K562 (cell line): ENCODE data around the gene VAC14.

Experiments used
- CTCF ChIP-seq, 3 experiments: IDR thresholded peaks in 2 of 3; conservative IDR thresholded peaks in 1 of 3; 2 replicates each; pipeline ENCODE4 v1.5.1; 2011 to 2012; ENCODE audit warnings: low read length in 3 of 3, mild to moderate bottlenecking in 3 of 3, control low read depth in 2 of 3, improper control_type of control experiment in 1 of 3, inconsistent platforms in 1 of 3, low read depth in 1 of 3, mixed read lengths in 1 of 3, moderate library complexity in 1 of 3; ENCODE audit not compliant: insufficient read depth in 2 of 3
- MYC ChIP-seq, 2 experiments: fragments of 250-450 bp in 1 of 2; sonication (Bioruptor Pico) in 1 of 2; IDR thresholded peaks; 2 replicates each; pipeline versions ENCODE4 v1.5.1 to v1.6.1; 2012 to 2021; ENCODE audit warnings: low read depth in 2 of 2, borderline replicate concordance in 1 of 2, improper control_type of control experiment in 1 of 2, low read length in 1 of 2, mild to moderate bottlenecking in 1 of 2, moderate library complexity in 1 of 2
- PHF20 ChIP-seq: fragments of 450-650 bp; IDR thresholded peaks from 2 replicates; pipeline ENCODE4 v1.6.1; 2018; ENCODE audit not compliant: partially characterized antibody
- ZNF699 ChIP-seq: fragments of 250-450 bp; sonication (Bioruptor Pico); IDR thresholded peaks from 2 replicates; pipeline ENCODE4 v1.8.0; 2021; ENCODE audit warnings: mild to moderate bottlenecking, moderate library complexity; ENCODE audit not compliant: insufficient replicate concordance

DNA sequence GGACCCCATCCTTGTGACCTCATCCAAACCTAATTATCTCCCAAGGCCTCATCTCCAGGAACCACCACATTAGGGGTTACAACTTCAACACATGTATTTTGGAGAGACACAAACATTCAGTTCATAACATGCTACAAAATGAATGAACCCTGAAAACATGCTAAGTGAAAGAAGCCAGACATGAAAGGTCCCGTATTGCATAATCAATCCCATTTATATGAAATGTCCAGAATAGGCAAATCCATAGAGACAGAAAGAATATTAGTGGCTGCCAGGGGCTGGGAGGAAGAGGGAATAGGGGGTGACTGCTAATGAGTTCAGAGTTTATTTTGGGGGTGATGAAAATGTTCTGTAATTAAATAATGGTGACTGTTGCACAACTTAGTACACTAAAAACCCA lies 158.3 kb downstream of the VAC14 start:
- no peak for TF ChIP-seq PHF20
- no peak for TF ChIP-seq ZNF699 (CRISPR knock-in tag)
- no peak for TF ChIP-seq CTCF (IDR thresholded peaks at IDR 0.05 in 2 of 3, conservative IDR thresholded peaks at IDR 0.05 in 1 of 3; ENCODE audit: insufficient read depth in 2 of 3, low read depth in 1 of 3, low read length in 3 of 3)
- no peak for TF ChIP-seq MYC (IDR thresholded peaks at IDR 0.05; ENCODE audit: low read depth, low read length)
- TF ChIP-seq MYC (CRISPR knock-in tag; IDR thresholded peaks at IDR 0.05; ENCODE audit: borderline replicate concordance, low read depth): no peak
